ENCODE data around the gene COL21A1.

DNA sequence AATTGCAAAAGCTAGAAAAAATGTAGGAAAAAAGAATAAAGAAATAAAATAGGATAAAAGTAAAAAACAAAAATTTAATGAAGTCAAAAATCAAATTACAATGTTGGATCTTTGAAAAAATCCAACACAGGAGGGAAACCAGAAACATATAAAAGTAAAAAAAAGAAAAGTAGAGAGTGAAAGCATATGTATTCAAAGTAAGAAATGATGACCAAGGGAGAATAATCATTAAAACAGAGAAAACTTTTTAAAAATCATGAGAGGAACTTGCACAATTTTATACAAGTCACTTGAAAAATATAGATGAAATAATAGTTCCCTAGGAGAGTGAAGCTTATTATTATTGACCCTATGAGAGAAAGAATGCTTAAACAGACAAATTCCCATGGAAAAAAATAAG is 138.2 kb downstream of the COL21A1 start:
- TF ChIP-seq, protein P1, sequence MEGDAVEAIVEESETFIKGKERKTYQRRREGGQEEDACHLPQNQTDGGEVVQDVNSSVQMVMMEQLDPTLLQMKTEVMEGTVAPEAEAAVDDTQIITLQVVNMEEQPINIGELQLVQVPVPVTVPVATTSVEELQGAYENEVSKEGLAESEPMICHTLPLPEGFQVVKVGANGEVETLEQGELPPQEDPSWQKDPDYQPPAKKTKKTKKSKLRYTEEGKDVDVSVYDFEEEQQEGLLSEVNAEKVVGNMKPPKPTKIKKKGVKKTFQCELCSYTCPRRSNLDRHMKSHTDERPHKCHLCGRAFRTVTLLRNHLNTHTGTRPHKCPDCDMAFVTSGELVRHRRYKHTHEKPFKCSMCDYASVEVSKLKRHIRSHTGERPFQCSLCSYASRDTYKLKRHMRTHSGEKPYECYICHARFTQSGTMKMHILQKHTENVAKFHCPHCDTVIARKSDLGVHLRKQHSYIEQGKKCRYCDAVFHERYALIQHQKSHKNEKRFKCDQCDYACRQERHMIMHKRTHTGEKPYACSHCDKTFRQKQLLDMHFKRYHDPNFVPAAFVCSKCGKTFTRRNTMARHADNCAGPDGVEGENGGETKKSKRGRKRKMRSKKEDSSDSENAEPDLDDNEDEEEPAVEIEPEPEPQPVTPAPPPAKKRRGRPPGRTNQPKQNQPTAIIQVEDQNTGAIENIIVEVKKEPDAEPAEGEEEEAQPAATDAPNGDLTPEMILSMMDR (IDR thresholded peaks at IDR 0.05; ENCODE audit: low read depth, low read length) = no peak
- no peak for TF ChIP-seq EZH2phosphoT487 (IDR thresholded peaks at IDR 0.05; ENCODE audit: low read depth)

All from OCI-LY3 (cell line).